HG02798 (cell line): Measurements from ENCODE around the gene TSN.
A peak's percentile ranks its signal among the peaks of the same experiment; 100 is the strongest.
"Not testable (repeated sequence)": the region's sequence is repeated elsewhere in the genome, so short reads cannot be mapped to it uniquely, and the experiment has no call there.

Experiments used
- ATAC-seq: cut with Tn5 transposase; IDR thresholded peaks from one replicate; pipeline ENCODE4 v1.9.1; 2021; ENCODE audit warnings: mild to moderate bottlenecking; ENCODE audit not compliant: unreplicated experiment, poor library complexity

Gene TSN

DNA sequence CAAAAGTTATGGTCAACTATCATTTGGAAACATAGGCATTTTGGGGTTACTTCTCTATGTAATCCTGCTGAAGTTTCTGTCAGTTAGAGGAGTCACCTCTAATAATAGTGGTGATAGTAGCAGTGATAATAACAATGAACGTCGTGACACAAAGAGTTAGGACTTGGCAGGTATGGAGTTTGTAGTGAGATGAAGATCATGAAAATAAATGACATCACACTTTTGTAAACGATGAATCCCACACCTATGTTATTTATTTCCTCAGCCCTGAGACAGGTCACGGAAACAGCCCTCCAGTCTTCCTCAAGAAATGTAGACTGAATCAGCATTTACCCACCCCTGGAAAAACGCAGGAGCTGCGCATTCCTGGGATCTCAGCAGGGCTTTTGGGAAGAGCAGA lies 38.8 kb downstream of the TSN start:
- ATAC-seq = no peak

DNA sequence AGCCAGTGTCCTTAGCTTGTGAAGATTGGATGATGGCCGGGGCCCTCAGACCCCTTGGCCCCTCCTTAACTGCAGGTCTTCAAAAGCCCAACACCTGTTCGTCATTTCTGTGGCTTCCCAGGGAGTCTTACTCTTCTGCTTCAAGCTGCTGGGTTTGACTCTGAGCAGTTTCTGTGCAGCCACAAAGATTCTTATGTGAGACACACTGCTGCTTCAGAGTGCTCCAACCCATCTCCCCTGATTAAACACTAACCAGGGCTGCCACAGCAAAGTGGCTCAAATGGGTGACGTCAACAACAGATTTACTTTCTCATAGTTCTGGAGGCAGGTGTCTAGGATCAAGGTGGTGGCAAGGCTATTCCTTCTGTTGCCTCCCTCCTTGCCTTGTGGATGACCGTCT lies 40.8 kb downstream of the TSN start:
- peak; percentile 94 for ATAC-seq

DNA sequence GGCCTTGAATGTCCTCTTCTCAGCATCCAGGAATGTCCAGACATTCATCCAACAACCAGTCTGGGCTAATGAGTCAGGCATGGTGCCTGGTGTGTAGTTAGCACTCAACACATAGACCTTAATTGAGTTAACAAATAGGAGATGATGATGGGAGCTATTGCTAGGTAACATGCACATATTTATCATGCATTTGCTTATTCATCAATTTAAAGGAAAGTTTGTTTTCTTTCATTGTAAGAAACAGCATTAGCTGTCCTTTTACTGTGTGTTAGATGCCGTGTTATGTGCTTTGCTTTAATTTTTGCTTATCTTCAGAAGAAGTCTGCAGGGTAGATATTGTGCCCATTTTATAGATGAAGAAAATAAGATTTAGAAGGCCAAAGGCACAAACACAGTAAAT lies 43.2 kb downstream of the TSN start:
- ATAC-seq = no peak

DNA sequence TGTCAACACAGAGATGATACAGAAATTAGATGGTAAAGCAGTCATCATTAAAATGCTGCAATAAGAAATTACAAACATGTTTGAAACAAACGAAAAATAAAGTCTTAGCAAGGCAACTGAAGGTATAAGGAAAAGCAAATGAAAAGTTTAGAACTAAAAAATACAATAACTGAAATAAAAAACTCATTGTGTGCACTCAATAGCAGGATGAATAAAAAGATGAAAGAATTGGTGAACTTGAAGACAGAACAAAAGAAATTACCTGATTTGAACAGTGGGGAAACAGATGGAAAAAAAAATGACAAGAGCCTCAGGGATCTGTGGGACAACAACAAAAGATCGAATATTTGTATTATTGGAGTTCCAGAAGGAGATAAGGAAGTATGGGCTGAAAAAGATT lies 46.5 kb downstream of the TSN start:
- no peak for ATAC-seq

DNA sequence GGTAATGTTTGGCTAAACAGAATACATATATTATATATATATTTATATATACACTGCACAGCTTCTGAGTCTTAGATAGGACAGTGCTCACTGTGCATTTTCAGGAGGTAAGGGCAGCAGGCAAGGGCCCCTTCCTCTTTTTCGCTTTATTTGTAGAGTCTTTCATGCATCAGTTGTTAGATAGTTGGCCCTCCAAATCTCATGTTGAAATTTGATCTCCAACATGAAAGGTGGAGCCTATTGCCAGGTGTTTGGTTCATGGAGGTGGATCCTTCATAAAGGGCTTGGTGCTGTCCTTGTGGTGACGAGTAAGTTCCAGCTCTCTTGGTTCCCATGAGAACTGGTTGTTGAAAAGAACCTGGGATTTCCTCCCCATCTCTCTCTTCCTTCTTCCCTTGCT lies 48.1 kb downstream of the TSN start:
- ATAC-seq = no peak

DNA sequence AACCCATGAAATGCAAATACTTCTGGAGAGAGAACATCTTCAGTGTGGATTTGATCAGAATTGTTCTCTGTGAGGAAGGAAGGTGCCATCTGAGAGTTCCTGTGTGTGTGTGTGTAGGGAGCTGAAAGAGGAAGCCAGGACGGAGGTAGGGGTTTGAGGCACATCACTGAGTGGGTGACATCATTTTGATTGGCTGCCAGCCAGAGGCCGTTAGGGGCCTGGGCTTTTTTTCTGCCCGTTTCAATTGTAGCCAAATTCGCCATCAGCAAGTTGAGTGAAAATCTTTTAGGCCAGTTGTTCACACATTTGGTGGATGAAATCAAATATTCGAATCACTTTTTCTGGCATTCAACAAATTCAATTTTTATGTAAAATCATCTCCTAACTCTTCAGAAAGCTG lies 48.9 kb downstream of the TSN start:
- ATAC-seq = peak; percentile 82

DNA sequence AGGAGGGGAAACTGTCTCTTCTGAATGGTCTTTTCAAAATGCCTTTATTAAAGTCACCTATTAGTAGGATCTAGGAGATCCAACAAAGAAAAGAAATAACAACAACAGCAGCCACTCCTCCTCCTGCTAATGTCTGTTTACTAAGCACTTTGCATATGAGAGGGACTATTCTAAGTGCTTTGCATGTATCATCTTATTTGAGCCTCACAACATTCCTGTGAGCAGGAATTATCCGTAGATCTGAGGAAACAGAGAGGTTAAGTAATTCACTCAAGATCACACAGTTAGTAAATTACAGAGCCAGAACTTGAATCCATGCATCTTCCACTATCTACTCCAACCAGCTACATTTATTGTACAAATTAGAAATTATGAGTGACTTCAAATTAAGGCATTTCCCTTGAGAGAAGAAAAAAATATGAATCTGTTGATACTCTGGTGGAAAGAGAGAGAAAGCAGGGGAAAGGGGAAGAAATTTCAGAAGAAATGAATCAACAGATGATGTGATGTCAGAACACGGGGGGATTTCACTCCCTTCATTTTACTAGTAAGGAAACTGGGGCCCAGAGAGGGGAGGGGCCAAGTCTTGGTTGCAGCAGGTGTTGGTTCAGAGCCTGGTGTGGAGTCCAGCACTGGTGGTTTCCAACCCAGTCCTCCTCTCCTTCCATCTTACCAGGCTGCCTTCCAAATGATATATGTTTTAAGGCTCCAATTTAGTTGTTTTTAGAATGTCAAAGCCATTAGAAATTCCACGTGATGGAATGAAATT lies 49.7 kb downstream of the TSN start:
- ATAC-seq = peak; percentile 64

DNA sequence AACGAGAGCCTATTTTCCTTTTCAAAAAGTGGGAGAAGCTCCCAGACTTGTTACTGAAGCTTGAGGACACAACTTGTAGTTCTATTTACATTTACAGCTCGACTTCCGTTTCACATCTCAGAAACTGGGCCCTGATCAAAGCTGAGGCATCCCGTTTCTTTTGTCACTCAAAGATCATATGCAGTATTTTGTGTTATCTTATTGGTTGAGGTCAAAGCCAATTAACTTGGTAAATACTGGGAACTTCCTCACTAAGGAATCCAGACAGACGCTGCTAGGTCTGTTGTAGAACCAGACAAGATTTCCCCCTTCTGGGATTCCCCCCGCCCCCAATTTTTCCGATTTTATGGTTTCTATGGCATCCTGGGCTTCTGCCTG lies 50.3 kb downstream of the TSN start:
- ATAC-seq = no peak

DNA sequence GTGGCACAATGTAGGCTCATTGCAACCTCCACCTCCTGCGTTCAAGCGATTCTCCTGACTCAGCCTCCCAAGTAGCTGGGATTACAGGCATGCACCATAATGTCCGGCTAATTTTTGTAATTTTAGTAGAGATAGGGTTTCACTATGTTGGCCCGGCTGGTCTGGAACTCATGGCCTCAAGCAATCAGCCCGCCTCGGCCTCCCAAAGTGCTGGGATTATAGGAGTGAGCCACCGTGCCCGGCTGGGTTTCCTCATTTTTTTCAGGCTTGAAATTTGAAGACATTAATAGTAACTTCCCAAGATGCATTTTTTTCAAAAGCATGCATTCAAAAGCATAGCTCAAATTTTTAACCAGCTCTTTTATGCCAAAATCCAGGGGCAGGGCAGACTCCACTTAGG lies 52.3 kb downstream of the TSN start:
- not testable (repeated sequence) for ATAC-seq

DNA sequence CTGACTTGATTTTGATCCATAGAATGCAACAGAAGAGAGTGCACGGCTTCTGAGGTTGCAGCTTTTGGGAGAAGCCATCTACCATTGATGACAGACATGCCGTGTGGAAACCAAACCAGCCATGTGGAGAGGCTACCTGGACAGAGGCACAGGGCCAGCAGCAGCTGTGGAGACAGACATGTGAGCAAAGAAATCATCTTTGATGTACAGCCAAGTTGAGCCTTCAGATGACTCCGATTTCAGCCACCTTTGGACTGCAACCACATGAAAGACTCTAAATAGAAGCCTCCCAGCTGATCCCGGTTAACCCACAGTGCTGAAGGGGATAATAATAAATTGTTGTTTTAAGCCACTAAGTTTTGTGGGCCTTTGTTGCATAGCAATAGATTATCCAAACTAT lies 54.2 kb downstream of the TSN start:
- ATAC-seq = no peak

DNA sequence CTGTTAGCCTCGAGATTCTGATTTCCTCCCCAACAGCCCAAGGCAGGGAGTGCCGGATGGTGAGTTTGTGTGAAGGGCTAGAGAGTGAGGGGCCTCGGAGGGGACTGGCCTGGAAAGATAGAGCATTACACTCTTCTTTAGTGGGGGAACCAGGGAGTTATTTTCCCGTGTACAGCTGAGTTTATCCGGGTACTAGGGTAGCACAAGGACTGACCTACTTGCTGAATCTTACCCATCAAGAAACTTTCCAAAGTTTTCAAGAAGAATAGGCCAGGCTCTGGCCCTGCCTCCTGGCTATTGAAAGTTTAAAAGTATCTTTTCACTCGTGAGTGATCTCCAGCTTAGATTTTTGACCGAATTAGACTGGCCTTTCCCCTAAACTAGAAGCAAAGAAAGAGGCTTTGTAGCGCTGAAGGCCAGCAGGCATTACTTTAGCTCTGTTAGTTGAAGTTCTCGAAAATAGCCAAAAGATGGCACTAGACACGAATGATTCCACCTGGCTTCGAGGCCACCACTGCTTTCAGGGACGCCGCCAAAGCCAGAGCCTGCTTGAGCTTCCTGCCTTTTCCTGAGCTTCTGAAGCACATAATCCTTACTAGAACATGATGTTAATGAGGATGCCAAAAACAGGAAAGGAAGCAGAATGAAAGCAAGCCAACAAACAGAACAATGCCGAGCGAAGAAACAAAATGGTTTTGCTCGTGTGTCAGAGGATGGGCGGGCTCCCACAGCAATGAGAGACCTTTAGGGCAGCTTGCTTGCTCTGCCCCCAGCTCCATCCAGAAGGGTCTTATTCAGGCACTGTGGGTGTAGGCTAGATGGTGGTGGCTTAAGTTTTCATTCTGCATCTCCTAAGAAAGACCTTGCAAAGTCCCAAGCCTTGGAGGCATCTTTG lies 55.8 kb downstream of the TSN start:
- ATAC-seq = peak; percentile 95

DNA sequence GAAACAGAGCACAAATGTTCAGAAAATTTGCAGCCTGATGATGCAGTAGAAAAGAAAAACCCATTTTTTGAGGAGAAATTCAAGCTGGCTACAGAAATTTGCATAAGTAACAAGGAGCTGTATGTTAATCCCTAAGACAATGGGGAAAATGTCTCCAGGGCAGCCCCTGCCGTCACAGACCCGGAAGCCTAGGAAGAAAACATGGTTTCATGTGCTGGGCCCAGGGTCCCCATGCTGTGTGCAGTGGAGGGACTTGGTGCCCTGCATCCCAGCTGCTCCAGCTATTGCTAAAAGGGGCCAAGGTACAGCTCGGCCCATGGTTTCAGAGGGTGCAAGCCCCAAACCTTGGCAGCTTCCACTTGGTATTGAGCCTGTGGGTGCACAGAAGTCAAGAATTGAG lies 57.6 kb downstream of the TSN start:
- ATAC-seq = not testable (repeated sequence)

DNA sequence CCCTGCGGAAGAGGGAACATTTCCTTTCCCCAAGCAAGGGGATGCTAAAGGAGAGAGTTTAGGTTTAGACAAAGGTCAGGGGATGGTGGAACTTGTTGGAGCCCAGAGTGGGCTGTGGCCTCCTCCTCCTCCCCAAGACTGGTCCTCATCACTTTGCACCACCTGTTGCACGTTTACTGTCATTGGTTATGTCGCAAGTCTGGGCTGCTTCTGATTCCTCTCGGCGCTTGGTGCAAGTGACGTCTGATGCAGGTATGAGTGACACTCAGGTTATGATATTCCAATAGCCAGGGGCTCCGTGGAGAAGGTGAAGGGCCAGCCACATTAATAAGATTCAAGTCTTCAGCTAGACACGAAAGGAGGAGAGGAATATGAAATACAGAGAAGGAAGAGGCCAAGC lies 59.8 kb downstream of the TSN start:
- no peak for ATAC-seq

DNA sequence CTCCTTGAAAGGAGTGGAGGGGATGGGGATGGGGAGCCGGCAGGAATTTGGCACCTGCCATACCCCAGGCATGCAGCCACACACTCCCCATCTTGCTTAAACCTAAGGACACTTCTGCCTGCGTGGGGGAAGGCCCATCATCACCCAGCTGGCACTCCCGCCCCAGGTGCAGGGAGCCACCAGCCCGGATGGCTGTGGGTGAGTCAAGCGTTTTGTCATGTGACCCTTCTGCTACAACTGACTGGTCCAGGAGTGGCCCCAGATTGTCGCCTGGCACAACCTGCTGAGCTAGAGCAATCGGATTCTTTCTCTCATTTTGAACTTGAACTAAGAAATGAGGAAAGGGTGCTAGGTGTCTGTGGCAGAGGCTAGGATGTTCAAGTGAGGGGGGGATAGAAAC lies 61.3 kb downstream of the TSN start:
- ATAC-seq = peak; percentile 47

DNA sequence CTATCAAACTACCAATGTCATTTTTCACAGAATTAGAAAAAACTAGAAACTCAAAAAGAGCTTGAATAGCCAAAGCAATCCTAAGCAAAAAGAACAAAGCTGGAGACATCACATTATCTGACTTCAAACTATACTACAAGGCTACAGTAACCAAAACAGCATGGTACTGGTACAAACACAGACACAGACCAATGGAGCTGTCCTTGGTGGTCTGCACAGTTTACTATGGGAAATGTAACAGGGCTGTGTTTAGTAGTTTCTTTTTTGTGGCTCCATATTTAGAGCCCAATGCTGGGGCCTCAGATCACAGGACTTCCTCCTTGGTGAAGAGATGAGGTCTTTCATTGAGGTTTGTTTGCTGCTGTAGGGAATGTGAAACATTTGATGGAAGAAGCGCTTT lies 61.9 kb downstream of the TSN start:
- not testable (repeated sequence) for ATAC-seq
